ENCODE data around the gene ENPP6. TPM values are rescaled to one million over a fixed set of nuclear protein-coding genes. Genes with fewer than 3 reads are reported as not detected.
"Not testable (repeated sequence)": the region's sequence is repeated elsewhere in the genome, so short reads cannot be mapped to it uniquely, and the experiment has no call there.

Gene ENPP6
- polyA plus RNA-seq, 1 donor from 2014 or later: not detected

GRCh38 chr4:184214931-184215330, 2.7 kb downstream of the ENPP6 start:
- H2AFZ ChIP-seq (ENCODE audit: low read depth, low read length): no peak overlapping the region
- H3K4me2 ChIP-seq (ENCODE audit: low read length): no peak overlapping the region
- no peak for TF ChIP-seq SMC3 (conservative IDR thresholded peaks at IDR 0.05; ENCODE audit: poor library complexity)
- no peak for TF ChIP-seq POLR2AphosphoS5 (IDR thresholded peaks at IDR 0.05)
- no peak for TF ChIP-seq RAD21 (conservative IDR thresholded peaks at IDR 0.05)
- TF ChIP-seq MXI1 (conservative IDR thresholded peaks at IDR 0.05; ENCODE audit: poor library complexity, severe bottlenecking): no peak
- TF ChIP-seq CTCF (IDR thresholded peaks at IDR 0.05; ENCODE audit: poor library complexity, severe bottlenecking): no peak
- no peak for TF ChIP-seq EP300 (conservative IDR thresholded peaks at IDR 0.05; ENCODE audit: poor library complexity, severe bottlenecking)
- no peak for TF ChIP-seq REST (IDR thresholded peaks at IDR 0.05; ENCODE audit: borderline replicate concordance)
- no peak for TF ChIP-seq TAF1 (IDR thresholded peaks at IDR 0.05; ENCODE audit: low read depth)
- no peak for TF ChIP-seq EZH2 (IDR thresholded peaks at IDR 0.05; ENCODE audit: borderline replicate concordance, insufficient read depth, low read length, poor library complexity, severe bottlenecking)
- no peaks in the 10 kb centered on the region for H3K36me3 ChIP-seq (ENCODE audit: insufficient read depth, low read length)
- no peaks in the 10 kb centered on the region for H3K79me2 ChIP-seq (replicated peaks; ENCODE audit: insufficient read depth, low read length)
- no peaks in the 10 kb centered on the region for H3K27me3 ChIP-seq (ENCODE audit: insufficient read depth, low read depth, low read length)
- no peak overlapping the region for H3K4me3 ChIP-seq (ENCODE audit: low read length)
- H3K9me3 ChIP-seq (ENCODE audit: low read length): no peaks in the 10 kb centered on the region
- H3K9ac ChIP-seq (ENCODE audit: low read length): no peak overlapping the region
- no peaks in the 10 kb centered on the region for H3F3A ChIP-seq (ENCODE audit: insufficient read depth, low read length, poor library complexity, severe bottlenecking)
- no peaks in the 10 kb centered on the region for H4K20me1 ChIP-seq (ENCODE audit: insufficient read depth)
- no peaks in the 10 kb centered on the region for H3K9me2 ChIP-seq (ENCODE audit: insufficient read depth, low read length)
- no peak overlapping the region for H3K27ac ChIP-seq (ENCODE audit: low read length)

- H3K27me3 ChIP-seq (ENCODE audit: insufficient read depth, low read depth, low read length); H3K4me2 ChIP-seq (ENCODE audit: low read length); H3K79me2 ChIP-seq (replicated peaks; ENCODE audit: insufficient read depth, low read length); H3K27ac ChIP-seq (ENCODE audit: low read length); H3K9me3 ChIP-seq (ENCODE audit: low read length); H3K36me3 ChIP-seq (ENCODE audit: insufficient read depth, low read length); H3F3A ChIP-seq (ENCODE audit: insufficient read depth, low read length, poor library complexity, severe bottlenecking); H3K9ac ChIP-seq (ENCODE audit: low read length); H3K9me2 ChIP-seq (ENCODE audit: insufficient read depth, low read length); H2AFZ ChIP-seq (ENCODE audit: low read depth, low read length); H4K20me1 ChIP-seq (ENCODE audit: insufficient read depth); H3K4me3 ChIP-seq (ENCODE audit: low read length): not testable (repeated sequence)
These were observed 9.7 kb downstream of the ENPP6 start for GRCh38 chr4:184207734-184208607.

All from neural cell (in vitro differentiated cells).